ENCODE measurements around the gene ARID5A.

Gene ARID5A

DNA sequence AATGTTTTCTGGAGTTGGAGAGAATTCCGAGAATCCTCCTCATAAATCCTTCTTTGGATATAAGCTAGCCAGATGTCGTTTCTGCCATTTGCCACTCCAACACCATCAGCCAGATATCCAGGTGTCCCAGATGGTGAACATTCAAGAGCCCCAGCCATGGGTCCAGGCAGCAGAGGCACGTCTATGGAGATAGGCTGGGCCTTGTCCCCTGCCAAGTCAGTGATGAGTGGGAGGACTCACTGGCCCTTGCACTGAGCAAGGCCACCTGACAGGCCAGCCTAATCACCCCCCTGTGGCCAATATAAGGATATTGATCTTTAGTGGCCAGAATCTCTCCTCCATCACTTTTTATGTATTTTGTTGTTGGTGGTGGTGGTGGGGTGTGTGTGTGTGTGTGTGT is 28.0 kb downstream of the ARID5A start:
- no peak for DNase-seq

- DNase-seq = no peak
These were observed 28.6 kb downstream of the ARID5A start for GRCh38 chr2:96565111-96565510.

- no peak for DNase-seq
These were observed 31.5 kb downstream of the ARID5A start for GRCh38 chr2:96568094-96568493.

DNA sequence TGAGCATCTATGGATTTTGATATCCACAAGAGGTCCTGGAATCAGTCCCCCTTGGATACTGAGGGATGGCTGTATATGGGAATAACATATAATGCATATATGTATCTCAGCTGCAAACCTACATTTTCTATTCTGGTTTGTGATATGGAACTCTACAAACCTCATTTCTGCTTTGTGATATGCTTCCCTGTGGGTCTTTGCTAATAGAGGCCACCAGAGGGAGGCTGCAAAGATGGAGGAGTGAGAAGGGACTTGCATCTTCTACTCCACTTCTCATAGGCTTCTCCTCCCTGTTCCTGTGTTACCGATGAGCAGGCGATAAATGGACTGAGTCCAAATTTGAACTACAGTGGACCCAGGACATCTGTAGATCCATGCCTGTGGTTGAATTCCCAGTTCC is 37.8 kb downstream of the ARID5A start:
- DNase-seq = no peak

DNA sequence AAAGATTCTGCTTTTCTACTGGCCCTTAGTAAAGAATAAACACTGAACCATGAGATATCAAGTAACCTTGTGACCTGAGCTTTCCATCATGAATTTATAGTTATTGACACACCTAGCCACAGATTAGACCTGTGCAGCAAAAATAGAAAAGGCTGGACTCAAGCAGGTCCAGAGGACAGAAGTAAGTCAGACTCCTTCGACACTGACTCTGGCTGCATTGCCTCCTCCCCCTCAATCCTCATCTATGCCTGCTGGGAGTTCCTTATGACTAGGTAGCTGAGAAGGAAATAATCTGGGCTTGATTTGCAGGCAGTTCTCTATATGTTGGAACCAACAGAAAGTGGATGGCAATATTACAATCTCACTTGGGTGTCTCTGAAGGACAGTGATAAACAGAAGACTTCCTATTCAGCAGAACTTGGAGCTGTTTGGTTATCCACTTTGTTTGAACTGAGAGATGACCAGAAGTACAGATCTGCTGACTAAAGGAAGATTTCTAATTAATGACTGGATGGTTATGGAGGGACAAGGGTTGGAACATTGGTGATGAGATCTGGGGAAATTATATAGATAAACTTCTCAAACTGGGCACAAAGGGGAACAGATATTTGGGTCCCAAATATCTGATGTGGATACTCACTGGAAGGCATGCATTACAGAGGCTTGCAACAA is 39.4 kb downstream of the ARID5A start:
- no peak for DNase-seq

GRCh38 chr2:96577501-96577900 is 40.9 kb downstream of the ARID5A start:
- no peak for DNase-seq

DNA sequence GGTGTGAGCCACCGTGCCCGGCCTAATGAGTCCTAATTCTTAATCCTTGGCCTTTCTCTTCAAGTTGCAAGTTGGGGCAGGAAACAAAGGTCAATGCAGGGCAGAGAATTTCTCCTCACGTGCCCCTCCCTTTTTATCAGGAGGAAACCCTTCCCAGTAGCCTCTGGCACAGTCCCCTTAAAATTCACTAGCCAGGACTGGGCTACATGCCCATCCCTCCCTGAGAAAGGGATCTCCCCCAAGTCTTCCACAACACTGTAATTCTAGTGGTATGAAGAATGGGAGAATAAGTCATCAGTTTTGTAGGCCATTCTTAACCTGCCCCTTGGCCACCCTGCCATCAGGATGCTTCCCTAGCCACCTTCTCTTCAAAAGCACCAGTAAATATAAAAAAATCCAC is 42.2 kb downstream of the ARID5A start:
- no peak for DNase-seq

- no peak for DNase-seq
These were observed 42.9 kb downstream of the ARID5A start for GRCh38 chr2:96579422-96579821.

DNA sequence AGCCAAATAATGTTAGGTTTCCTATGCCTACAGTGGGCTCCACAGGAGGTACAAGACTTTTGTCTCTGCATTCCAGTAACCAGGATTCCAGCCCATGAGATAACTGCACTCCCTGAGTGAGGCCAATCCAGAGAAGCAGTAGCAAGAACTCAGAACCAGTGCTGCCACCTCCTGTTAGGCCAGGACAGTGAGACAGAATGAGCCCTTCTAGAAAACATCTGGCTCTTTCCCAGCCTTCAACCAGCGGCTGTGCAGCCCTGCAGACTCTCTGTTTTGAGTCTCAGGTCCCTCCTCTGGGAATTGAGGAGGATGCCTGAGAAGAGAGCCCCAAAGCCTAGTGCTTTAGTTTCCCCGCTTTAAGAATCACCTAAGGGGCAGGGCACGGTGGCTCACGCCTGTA is 44.2 kb downstream of the ARID5A start:
- DNase-seq = no peak

GRCh38 chr2:96584017-96584416 is 47.5 kb downstream of the ARID5A start:
- no peak for DNase-seq

GRCh38 chr2:96587843-96588242 is 51.3 kb downstream of the ARID5A start:
- no peak for DNase-seq

GRCh38 chr2:96591054-96591453 is 54.5 kb downstream of the ARID5A start:
- no peak for DNase-seq

DNA sequence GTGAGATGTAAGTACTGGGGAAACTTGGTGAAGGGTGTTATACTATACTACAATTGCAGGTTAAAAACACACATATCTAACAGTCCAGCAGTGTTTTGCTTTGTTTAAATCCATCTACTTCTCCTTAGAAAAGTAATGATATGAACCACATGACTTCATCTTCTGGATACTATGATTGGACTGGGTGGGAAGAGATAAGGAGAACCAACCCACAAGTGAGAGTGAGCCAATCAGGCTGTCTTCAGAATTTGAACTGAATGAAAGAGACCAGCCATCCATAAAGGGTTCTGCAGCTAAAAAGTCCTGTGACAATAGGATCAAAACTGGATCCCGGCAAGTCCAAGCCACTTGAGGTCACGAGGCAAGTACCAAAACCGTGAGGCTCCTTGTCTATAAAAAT is 54.9 kb downstream of the ARID5A start:
- DNase-seq = no peak

- no peak for DNase-seq
These were observed 57.7 kb downstream of the ARID5A start for GRCh38 chr2:96594282-96594681.

DNA sequence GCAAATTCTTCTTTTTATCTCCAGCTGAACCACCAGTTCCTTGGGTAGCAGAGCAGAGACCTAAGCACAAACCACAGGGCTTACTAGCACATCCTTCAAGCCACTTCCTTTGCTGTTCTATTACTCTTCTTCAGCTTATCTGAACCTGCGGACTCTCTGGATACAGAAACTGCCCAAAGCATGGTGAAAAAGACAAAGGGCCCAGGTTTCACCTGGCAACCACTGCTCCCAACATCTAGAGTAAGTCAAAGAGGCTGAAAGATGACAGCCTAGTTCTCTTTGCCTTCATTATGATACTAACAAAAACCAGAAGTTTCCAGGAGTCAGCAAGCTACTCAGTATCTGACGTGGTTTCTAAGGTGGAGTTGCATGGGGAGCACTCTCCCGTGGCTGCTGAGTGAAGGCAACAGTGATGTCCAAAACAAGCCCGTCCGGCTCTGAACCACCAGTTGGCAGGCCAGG is 58.2 kb downstream of the ARID5A start:
- DNase-seq = no peak

DNA sequence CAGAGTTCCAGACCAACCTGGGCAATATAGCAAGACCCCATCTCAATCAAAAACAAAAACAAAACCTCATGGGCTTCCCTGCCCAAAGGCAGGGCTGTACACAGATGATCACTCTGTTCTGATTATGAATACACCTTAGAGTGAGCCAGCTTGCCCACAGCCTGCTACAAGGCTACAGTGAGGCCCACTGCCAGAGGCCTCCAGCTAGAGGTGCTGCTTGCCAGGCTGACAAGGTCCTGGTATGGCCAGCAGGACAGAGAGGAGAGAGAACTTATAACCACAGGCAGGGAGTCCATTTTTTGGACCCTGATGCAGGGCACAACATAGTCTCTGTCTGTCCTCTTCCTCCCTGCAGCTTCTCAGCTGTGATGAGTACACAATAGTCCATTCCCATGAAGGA is 60.0 kb downstream of the ARID5A start:
- no peak for DNase-seq

DNA sequence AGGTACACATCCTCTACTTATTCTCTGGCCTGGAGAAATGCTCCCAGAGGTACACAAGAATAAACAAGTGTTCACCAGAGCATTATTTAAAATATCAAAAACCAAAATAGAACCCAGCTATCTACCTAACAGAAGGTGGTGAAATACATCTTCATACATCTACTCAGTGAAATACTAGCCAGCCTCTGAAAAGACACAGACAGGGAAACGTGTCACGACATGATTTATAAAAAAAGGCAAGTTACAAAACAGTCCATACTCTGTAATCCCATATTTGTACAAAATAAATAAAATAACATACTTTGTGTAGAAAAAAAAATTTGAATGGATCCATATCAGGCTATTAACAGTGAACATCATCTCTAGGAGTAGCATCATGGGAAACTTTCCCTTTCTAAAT is 63.4 kb downstream of the ARID5A start:
- DNase-seq = no peak

DNA sequence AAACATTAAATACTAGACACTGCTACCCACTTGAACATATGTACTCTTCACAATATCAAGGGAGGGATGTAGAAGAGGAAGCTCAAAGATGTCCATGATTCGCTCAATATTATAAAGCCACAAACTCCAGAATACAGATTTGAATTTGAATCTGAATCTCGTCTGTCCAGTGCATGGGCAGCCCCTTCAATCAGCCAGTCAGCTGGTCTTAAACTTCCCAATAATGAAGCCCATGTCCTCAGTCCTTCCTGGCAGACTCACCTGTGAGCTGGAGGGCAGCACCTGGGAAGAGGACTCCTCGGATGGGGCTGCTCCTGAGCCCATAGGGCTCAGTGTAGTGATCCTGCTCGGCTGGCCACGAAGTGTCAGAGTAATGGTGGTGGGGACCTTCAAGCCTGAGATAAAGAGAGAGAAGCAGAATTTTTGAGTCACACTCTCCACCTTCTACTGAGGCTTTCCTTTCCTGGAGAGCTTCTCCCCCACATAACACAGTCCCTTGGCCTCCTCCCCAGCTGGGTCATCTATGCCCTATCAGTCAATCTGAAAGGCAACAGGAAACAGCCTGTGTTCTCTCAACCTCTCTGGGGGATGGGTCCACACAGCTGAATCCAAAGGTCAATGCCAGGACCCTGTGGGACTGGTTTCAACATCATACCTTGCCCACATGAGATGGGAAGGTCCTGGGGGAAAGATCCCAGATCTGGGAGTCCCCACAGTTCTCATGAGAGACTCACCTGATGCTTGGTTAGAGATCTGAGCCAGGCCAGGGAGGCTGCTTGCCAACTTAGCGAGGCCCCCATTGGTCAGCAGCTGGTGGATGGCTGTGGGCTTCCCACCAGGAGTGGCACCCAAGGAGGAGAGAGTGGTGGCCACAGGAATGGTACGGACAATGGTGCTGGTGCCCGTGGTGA is 65.1 kb downstream of the ARID5A start:
- no peak for DNase-seq

Measured in stimulated activated CD4-positive, alpha-beta T cell treated with anti-CD3 and anti-CD28 coated beads, Interleukin-2, amount 100 ng/mL, for 24 hours (primary cell).